ENCODE data around the gene SLC6A7. TPM values are rescaled to one million over a fixed set of nuclear protein-coding genes. Genes with fewer than 3 reads are reported as not detected.

SLC6A7 gene
- total RNA-seq, 2 donors from 2014 or later: not detected

GRCh38 chr5:150234576-150235499, 45.0 kb downstream of the SLC6A7 start:
- no peak overlapping the region for H3K27ac ChIP-seq
- no peak overlapping the region for H3K4me3 ChIP-seq
- no peaks in the 10 kb centered on the region for H3K27me3 ChIP-seq
- no peak for TF ChIP-seq CTCF (IDR thresholded peaks at IDR 0.05)
- no peak for DNase-seq (ENCODE audit: low spot score)
- H3K36me3 ChIP-seq: no peaks in the 10 kb centered on the region
- H3K4me1 ChIP-seq: no peaks in the 10 kb centered on the region
- no peaks in the 10 kb centered on the region for H3K9me3 ChIP-seq

GRCh38 chr5:150235500-150235854, 45.6 kb downstream of the SLC6A7 start:
- Histone ChIP-seq H3K27ac (no peak overlapping the region), H3K9me3 (no peaks in the 10 kb centered on the region), H3K4me1 (no peaks in the 10 kb centered on the region), H3K27me3 (no peaks in the 10 kb centered on the region), H3K4me3 (no peak overlapping the region), H3K36me3 (no peaks in the 10 kb centered on the region)
- no peak for DNase-seq (ENCODE audit: low spot score)
- no peak for TF ChIP-seq CTCF (IDR thresholded peaks at IDR 0.05)

DNA sequence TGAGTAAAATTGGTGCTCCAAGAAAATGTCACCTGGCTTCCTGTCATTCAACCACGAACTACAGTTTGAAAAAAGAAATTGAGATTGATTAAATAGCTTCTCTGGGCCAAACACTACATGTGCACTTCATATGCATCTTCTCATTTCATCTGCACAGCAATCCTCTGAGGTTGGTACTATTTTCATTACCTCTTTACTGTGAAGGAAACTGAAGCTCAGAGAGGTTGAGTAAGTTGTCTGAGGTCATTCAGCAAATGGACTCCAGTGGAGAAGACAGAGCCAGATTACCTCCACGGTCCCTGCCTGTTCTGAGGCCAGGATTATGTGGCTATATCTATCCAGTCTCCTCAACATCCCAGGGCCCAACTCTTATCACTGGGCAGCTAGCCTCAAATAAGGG, 46.5 kb downstream of the SLC6A7 start:
- H3K36me3 ChIP-seq: no peaks in the 10 kb centered on the region
- H3K4me1 ChIP-seq: no peaks in the 10 kb centered on the region
- H3K9me3 ChIP-seq: no peaks in the 10 kb centered on the region
- H3K27me3 ChIP-seq: no peaks in the 10 kb centered on the region
- no peak overlapping the region for H3K4me3 ChIP-seq
- no peak for DNase-seq (ENCODE audit: low spot score)
- no peak for TF ChIP-seq CTCF (IDR thresholded peaks at IDR 0.05)
- H3K27ac ChIP-seq: no peak overlapping the region

DNA sequence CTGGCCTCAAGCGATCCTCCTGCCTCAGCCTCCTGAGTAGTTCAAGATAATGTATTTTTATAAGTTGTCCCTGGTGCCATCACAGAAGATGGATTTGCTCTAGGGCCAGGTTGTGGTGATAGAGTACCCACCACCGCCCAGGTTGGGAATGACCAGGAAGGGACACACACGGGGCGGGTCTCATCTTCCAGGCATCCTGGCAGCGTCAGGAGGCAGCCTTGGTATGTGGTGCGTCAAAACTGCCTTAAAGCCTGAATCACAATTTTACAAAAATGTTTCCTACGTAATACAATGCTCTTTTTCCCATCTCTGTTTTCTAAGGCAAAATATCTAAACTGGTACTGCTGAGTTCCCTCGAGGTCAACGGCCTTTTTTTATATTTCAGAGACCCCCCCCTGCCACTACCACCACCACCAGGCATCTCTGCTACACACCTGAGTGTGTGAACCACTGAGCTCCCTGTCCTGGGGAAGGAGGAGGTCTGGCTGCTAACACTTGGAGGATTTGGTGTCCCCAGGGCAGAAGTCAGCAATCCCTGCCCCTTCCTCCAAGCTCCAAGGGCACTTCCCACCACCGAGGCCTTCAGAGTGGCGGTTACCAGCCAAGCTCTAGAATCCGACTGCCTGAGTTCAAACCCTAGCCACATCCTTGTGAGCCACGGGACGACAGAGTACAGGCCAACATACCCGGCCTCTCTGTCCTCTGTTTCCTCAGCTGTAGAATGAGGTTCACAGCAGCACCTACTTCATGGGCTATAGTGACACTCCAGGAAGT, 47.3 kb downstream of the SLC6A7 start:
- no peak overlapping the region for H3K27ac ChIP-seq
- H3K27me3 ChIP-seq: no peaks in the 10 kb centered on the region
- no peaks in the 10 kb centered on the region for H3K4me1 ChIP-seq
- H3K36me3 ChIP-seq: no peaks in the 10 kb centered on the region
- H3K4me3 ChIP-seq: no peak overlapping the region
- TF ChIP-seq CTCF (IDR thresholded peaks at IDR 0.05): no peak
- DNase-seq (ENCODE audit: low spot score): no peak
- H3K9me3 ChIP-seq: no peaks in the 10 kb centered on the region

GRCh38 chr5:150238646-150239045, 48.8 kb downstream of the SLC6A7 start:
- no peak for DNase-seq (ENCODE audit: low spot score)
- H3K27me3 ChIP-seq: no peaks in the 10 kb centered on the region
- no peaks in the 10 kb centered on the region for H3K4me1 ChIP-seq
- H3K9me3 ChIP-seq: no peaks in the 10 kb centered on the region
- no peak overlapping the region for H3K27ac ChIP-seq
- H3K36me3 ChIP-seq: no peaks in the 10 kb centered on the region
- TF ChIP-seq CTCF (IDR thresholded peaks at IDR 0.05): no peak
- no peak overlapping the region for H3K4me3 ChIP-seq

Data from right atrium auricular region (tissue), 2 donors.